Body of pancreas (tissue), 4 donors: ENCODE data around the gene GPR156. TPM values are rescaled to one million over a fixed set of nuclear protein-coding genes. Genes with fewer than 3 reads are reported as not detected.

Source experiments
- ATAC-seq: fragments of 150-250 bp; one replicate; pipeline ENCODE4 v1.9.1; 2016
- DNase-seq, 4 donors: peaks; one replicate each; pipeline ENCODE4 v3.0.0-alpha.2; 2019
- H3K27ac ChIP-seq, 4 donors: fragments of 200-600 bp; sonication (generic); 1 replicate in 3 of 4; 2 replicates in 1 of 4; pipeline versions ENCODE4 v1.5.1 to v1.6.1; 2016 to 2019; ENCODE audit warnings: mild to moderate bottlenecking in 1 of 4, mixed read lengths in 1 of 4, moderate library complexity in 1 of 4
- H3K27me3 ChIP-seq, 2 donors: fragments of 200-600 bp; sonication (generic); one replicate each; pipeline ENCODE4 v1.6.0; 2016; ENCODE audit warnings: mild to moderate bottlenecking in 1 of 2
- H3K36me3 ChIP-seq, 2 donors: fragments of 200-600 bp; sonication (generic); replicated peaks in 1 of 2; 2 replicates each; pipeline ENCODE4 v1.5.1; 2016; ENCODE audit warnings: low read depth in 2 of 2; ENCODE audit not compliant: insufficient read depth in 1 of 2
- H3K4me1 ChIP-seq: fragments of 200-600 bp; sonication (generic); one replicate; pipeline ENCODE4 v1.6.0; 2016
- H3K4me3 ChIP-seq, 2 donors: fragments of 200-600 bp; sonication (generic); 1 replicate in 1 of 2; 2 replicates in 1 of 2; pipeline ENCODE4 v1.5.1; 2016 to 2019
- H3K9me3 ChIP-seq, 3 donors: fragments of 200-600 bp; sonication (generic); 1 replicate in 2 of 3; 2 replicates in 1 of 3; pipeline ENCODE4 v1.5.1; 2016
- CTCF ChIP-seq, 7 experiments: fragments of 450-650 bp in 4 of 7; fragments of 200-600 bp in 3 of 7; sonication (generic) in 3 of 7; IDR thresholded peaks; one replicate each; pipeline ENCODE4 v1.5.1; 2016 to 2019; ENCODE audit warnings: antibody characterized with exemption in 7 of 7
- POLR2A ChIP-seq, 3 donors: fragments of 450-650 bp; IDR thresholded peaks; one replicate each; pipeline ENCODE4 v1.6.1; 2016; ENCODE audit warnings: antibody characterized with exemption in 3 of 3, mild to moderate bottlenecking in 2 of 3
- WGBS, 2 donors: methylation state at CpG; one replicate each; pipeline ENCODE4 v1.1.5; 2017; 5-methylcytosine and 5-hydroxymethylcytosine counted together
- intact Hi-C: fragments of 100-400 bp; cut with DNase I; formaldehyde crosslinking; loops from one replicate; pipeline ENCODE4 v1.15.1; 2023
- total RNA-seq, 2 donors: library from RNA; depleted of rRNA; stranded (reverse); fragments of >200 nt; gene quantifications; one replicate each; pipeline ENCODE4 v1.1.0, GENCODE V29; 2016

GPR156 gene
- total RNA-seq, 2 donors from 2014 or later = not detected

- no peaks in the 10 kb centered on the region for H3K36me3 ChIP-seq
- no peak overlapping the region for H3K27ac ChIP-seq
- no peaks in the 10 kb centered on the region for H3K9me3 ChIP-seq
- no peak for DNase-seq
- H3K4me3 ChIP-seq = no peak overlapping the region
- no peaks in the 10 kb centered on the region for H3K27me3 ChIP-seq
- no peak for ATAC-seq
- TF ChIP-seq POLR2A (IDR thresholded peaks at IDR 0.05) = no peak
- no peaks in the 10 kb centered on the region for H3K4me1 ChIP-seq
- 54 to 89% methylated on average over 1 of the region's 1 CpG for WGBS, 2 donors
- intact Hi-C loops = no loop called here
Observed at GRCh38 chr3:120264963-120265362, 20.1 kb downstream of the GPR156 start.

DNA sequence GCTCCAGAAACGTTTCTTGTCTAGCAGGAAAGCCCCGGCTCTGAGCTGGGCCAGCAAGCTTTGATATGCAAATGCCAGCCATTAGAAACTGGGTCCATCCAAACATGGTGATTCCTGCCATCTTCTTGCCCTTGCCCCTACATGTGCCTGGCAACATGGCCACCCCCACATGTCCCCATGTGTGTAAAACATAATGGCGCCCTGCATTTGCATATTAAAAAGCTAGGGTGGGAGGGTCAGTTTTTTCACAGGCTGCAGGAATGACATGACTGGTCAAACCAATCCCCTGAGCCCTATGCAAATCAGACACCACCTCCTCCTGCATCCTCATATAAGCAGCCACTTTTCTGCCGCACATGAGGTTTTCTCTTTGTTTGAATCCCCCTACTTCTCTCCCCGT, 21.2 kb downstream of the GPR156 start:
- TF ChIP-seq POLR2A (IDR thresholded peaks at IDR 0.05) = no peak
- no peak for TF ChIP-seq CTCF (IDR thresholded peaks at IDR 0.05)
- no peaks in the 10 kb centered on the region for H3K4me1 ChIP-seq
- intact Hi-C loops = no loop called here
- H3K27me3 ChIP-seq = no peaks in the 10 kb centered on the region
- 57 to 62% methylated on average over 5 of the region's 5 CpGs for WGBS, 2 donors
- ATAC-seq (no peak), DNase-seq (no peak)
- H3K36me3 ChIP-seq = no peaks in the 10 kb centered on the region
- no peak overlapping the region for H3K27ac ChIP-seq
- no peak overlapping the region for H3K4me3 ChIP-seq
- no peaks in the 10 kb centered on the region for H3K9me3 ChIP-seq

DNA sequence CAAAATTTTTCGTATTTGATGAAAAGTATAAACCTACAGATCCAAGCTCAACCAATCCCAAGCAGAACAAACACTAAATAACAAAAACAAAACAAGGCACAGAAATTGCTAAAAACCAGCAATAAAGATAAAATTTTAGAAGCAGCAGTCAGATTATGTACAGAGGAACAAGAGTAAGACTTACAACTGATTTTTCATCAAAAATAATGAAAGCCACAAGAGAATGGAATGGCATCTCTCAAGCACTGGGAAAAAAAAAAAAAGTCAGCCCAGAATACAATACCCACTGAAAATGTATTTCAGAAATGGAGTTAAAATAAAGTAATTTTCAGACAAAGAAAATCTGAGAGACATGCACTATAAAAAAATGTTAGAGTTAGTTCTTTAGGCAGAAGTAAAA, 27.0 kb downstream of the GPR156 start:
- Histone ChIP-seq H3K4me3 (no peak overlapping the region), H3K27me3 (no peaks in the 10 kb centered on the region), H3K27ac (no peak overlapping the region), H3K36me3 (no peaks in the 10 kb centered on the region), H3K4me1 (no peaks in the 10 kb centered on the region), H3K9me3 (peaks cover 0 to 4% (median 0%) of the 10 kb centered on the region in 3 donors)
- WGBS, 2 donors = 58 to 62% methylated on average over 1 of the region's 1 CpG
- TF ChIP-seq POLR2A (IDR thresholded peaks at IDR 0.05) (no peak), CTCF (IDR thresholded peaks at IDR 0.05) (no peak)
- intact Hi-C loops = no loop called here
- DNase-seq (no peak), ATAC-seq (no peak)

DNA sequence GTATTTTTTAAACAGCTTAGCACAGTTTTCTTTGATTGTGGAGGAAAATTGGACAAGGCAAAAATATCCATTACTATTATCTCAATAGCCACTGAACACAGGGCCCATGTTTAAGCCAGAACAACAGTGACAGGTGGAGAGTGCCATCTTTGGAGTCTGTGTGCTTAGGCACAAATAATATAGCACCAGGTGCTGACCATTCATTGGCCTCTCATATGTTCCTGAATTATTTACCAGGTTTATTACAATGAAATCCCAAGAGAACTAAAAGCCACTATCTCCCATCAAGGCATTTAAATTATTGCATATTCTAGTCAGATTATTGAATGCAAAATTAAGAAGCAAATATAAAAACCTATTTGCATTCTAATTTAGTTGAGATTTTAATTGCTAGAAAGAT, 39.6 kb downstream of the GPR156 start:
- no peak overlapping the region for H3K4me3 ChIP-seq
- no peaks in the 10 kb centered on the region for H3K4me1 ChIP-seq
- DNase-seq (no peak), ATAC-seq (no peak)
- H3K27ac ChIP-seq = no peak overlapping the region
- H3K9me3 ChIP-seq = no peaks in the 10 kb centered on the region
- H3K27me3 ChIP-seq = peaks cover 0 to 2% of the 10 kb centered on the region in 2 donors
- no peaks in the 10 kb centered on the region for H3K36me3 ChIP-seq
- intact Hi-C loops = no loop called here
- TF ChIP-seq POLR2A (IDR thresholded peaks at IDR 0.05) (no peak), CTCF (IDR thresholded peaks at IDR 0.05) (no peak)

- no peak for TF ChIP-seq POLR2A (IDR thresholded peaks at IDR 0.05)
- no peak for TF ChIP-seq CTCF (IDR thresholded peaks at IDR 0.05)
- Histone ChIP-seq H3K4me1 (no peaks in the 10 kb centered on the region), H3K9me3 (no peaks in the 10 kb centered on the region), H3K27ac (no peak overlapping the region), H3K27me3 (peaks cover 0 to 2% of the 10 kb centered on the region in 2 donors), H3K4me3 (no peak overlapping the region), H3K36me3 (no peaks in the 10 kb centered on the region)
- WGBS, 2 donors = 46 to 51% methylated on average over 3 of the region's 3 CpGs
- ATAC-seq (no peak), DNase-seq (no peak)
- intact Hi-C loops = no loop called here
Observed at GRCh38 chr3:120244834-120245225, 40.2 kb downstream of the GPR156 start.
